ENCODE results near the gene PRLH.

DNA sequence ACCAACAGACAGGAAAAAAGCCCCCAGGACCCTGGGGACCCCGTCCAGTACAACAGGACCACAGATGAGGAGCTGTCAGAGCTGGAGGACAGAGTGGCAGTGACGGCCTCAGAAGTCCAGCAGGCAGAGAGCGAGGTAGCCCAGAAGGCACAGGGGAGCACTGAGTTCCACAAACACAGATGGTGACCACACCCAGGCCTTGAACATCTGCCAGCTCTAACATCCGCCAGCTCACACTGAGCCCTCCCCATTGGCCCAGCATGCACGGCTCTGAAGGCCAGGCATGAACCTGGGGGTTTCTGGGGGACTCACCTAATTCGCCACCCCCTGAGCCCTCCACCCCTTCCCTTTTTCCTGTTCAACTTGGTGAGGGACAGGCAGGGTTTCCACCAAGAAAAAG, 25.6 kb upstream of the PRLH start:
- TF ChIP-seq, protein P1, sequence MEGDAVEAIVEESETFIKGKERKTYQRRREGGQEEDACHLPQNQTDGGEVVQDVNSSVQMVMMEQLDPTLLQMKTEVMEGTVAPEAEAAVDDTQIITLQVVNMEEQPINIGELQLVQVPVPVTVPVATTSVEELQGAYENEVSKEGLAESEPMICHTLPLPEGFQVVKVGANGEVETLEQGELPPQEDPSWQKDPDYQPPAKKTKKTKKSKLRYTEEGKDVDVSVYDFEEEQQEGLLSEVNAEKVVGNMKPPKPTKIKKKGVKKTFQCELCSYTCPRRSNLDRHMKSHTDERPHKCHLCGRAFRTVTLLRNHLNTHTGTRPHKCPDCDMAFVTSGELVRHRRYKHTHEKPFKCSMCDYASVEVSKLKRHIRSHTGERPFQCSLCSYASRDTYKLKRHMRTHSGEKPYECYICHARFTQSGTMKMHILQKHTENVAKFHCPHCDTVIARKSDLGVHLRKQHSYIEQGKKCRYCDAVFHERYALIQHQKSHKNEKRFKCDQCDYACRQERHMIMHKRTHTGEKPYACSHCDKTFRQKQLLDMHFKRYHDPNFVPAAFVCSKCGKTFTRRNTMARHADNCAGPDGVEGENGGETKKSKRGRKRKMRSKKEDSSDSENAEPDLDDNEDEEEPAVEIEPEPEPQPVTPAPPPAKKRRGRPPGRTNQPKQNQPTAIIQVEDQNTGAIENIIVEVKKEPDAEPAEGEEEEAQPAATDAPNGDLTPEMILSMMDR (conservative IDR thresholded peaks at IDR 0.05; ENCODE audit: low read length), result no peak
- TF ChIP-seq EZH2phosphoT487 (IDR thresholded peaks at IDR 0.05; ENCODE audit: borderline replicate concordance), result no peak
